Tibial artery (tissue), 4 donors: Measurements from ENCODE around the gene APH1A.
"Not testable (repeated sequence)": the region's sequence is repeated elsewhere in the genome, so short reads cannot be mapped to it uniquely, and the experiment has no call there.

Experiments used
- DNase-seq, 2 donors: peaks; one replicate each; pipeline ENCODE4 v3.0.0-alpha.2; 2019
- H3K27ac ChIP-seq, 2 donors: fragments of 200-600 bp; sonication (generic) in 1 of 2; 1 replicate in 1 of 2; 2 replicates in 1 of 2; pipeline ENCODE4 v1.5.1; 2018 to 2019; ENCODE audit warnings: mild to moderate bottlenecking in 1 of 2
- H3K27me3 ChIP-seq, 2 donors: fragments of 200-600 bp; sonication (generic) in 1 of 2; one replicate each; pipeline versions ENCODE4 v1.5.1 to v1.6.0; 2016 to 2019
- H3K36me3 ChIP-seq, 3 donors: fragments of 200-600 bp; sonication (generic) in 2 of 3; one replicate each; pipeline ENCODE4 v1.5.1; 2016 to 2019; ENCODE audit warnings: mild to moderate bottlenecking in 2 of 3
- H3K4me1 ChIP-seq, 4 donors: fragments of 200-600 bp; sonication (generic) in 2 of 4; 1 replicate in 3 of 4; 2 replicates in 1 of 4; pipeline ENCODE4 v1.5.1; 2016 to 2019
- H3K4me3 ChIP-seq, 2 donors: fragments of 200-600 bp; sonication (generic) in 1 of 2; 1 replicate in 1 of 2; 2 replicates in 1 of 2; pipeline ENCODE4 v1.5.1; 2018 to 2019; ENCODE audit warnings: mild to moderate bottlenecking in 2 of 2
- H3K9me3 ChIP-seq, 3 donors: fragments of 200-600 bp; sonication (generic) in 1 of 3; one replicate each; pipeline ENCODE4 v1.5.1; 2016 to 2019
- CTCF ChIP-seq, 2 experiments: fragments of 200-600 bp in 1 of 2; fragments of 450-650 bp in 1 of 2; IDR thresholded peaks; one replicate each; pipeline ENCODE4 v1.5.1; 2017 to 2019; ENCODE audit warnings: antibody characterized with exemption in 2 of 2, mild to moderate bottlenecking in 1 of 2, moderate library complexity in 1 of 2
- intact Hi-C: fragments of 100-400 bp; cut with DNase I; formaldehyde crosslinking; loops from one replicate; pipeline ENCODE4 v1.15.0; 2023; ENCODE audit warnings: low total_unique reads

APH1A gene

GRCh38 chr1:150227228-150227627 is 41.6 kb downstream of the APH1A start:
- DNase-seq: no peak
- H3K9me3 ChIP-seq: no peaks in the 10 kb centered on the region
- peaks cover 27 to 78% (median 46%) of the 10 kb centered on the region in 3 donors for H3K36me3 ChIP-seq

GRCh38 chr1:150226486-150226885 is 42.3 kb downstream of the APH1A start:
- Histone ChIP-seq H3K27ac (no peak overlapping the region), H3K4me3 (no peak overlapping the region), H3K27me3 (no peaks in the 10 kb centered on the region), H3K4me1 (no peaks in the 10 kb centered on the region), H3K9me3 (no peaks in the 10 kb centered on the region), H3K36me3 (peaks cover 27 to 84% (median 46%) of the 10 kb centered on the region in 3 donors)
- no peak for TF ChIP-seq CTCF (IDR thresholded peaks at IDR 0.05)
- DNase-seq: no peak
- intact Hi-C loops: no loop called here

More at GRCh38 chr1:150227228-150227627, 41.6 kb downstream of the APH1A start:
- intact Hi-C loops: no loop called here
- H3K27me3 ChIP-seq: no peaks in the 10 kb centered on the region
- no peak overlapping the region for H3K27ac ChIP-seq
- no peak for TF ChIP-seq CTCF (IDR thresholded peaks at IDR 0.05)
- H3K4me1 ChIP-seq: no peaks in the 10 kb centered on the region
- no peak overlapping the region for H3K4me3 ChIP-seq

GRCh38 chr1:150225546-150225945 is 43.3 kb downstream of the APH1A start:
- Histone ChIP-seq H3K27ac (no peak overlapping the region), H3K36me3 (peaks cover 27 to 86% (median 46%) of the 10 kb centered on the region in 3 donors), H3K4me3 (no peak overlapping the region), H3K4me1 (no peaks in the 10 kb centered on the region), H3K9me3 (no peaks in the 10 kb centered on the region), H3K27me3 (no peaks in the 10 kb centered on the region)
- no peak for DNase-seq
- TF ChIP-seq CTCF (IDR thresholded peaks at IDR 0.05): no peak
- intact Hi-C loops: no loop called here

GRCh38 chr1:150224983-150225382 is 43.8 kb downstream of the APH1A start:
- H3K9me3 ChIP-seq: no peaks in the 10 kb centered on the region
- no peak overlapping the region for H3K27ac ChIP-seq
- no peak overlapping the region for H3K4me3 ChIP-seq
- peaks cover 27 to 83% (median 44%) of the 10 kb centered on the region in 3 donors for H3K36me3 ChIP-seq
- intact Hi-C loops: no loop called here
- TF ChIP-seq CTCF (IDR thresholded peaks at IDR 0.05): no peak
- no peak for DNase-seq
- H3K27me3 ChIP-seq: no peaks in the 10 kb centered on the region
- H3K4me1 ChIP-seq: no peaks in the 10 kb centered on the region

GRCh38 chr1:150221552-150221951 is 47.3 kb downstream of the APH1A start:
- H3K27ac ChIP-seq: no peak overlapping the region
- H3K4me3 ChIP-seq: no peak overlapping the region
- H3K4me1 ChIP-seq: no peaks in the 10 kb centered on the region
- H3K36me3 ChIP-seq: peaks cover 19 to 64% (median 27%) of the 10 kb centered on the region in 3 donors
- no peaks in the 10 kb centered on the region for H3K27me3 ChIP-seq
- no peaks in the 10 kb centered on the region for H3K9me3 ChIP-seq
- no peak for DNase-seq
- intact Hi-C loops: no loop called here
- peak; percentile 29 to 47 for TF ChIP-seq CTCF (IDR thresholded peaks at IDR 0.05)

- intact Hi-C loops: not testable (repeated sequence)
Observed at GRCh38 chr1:150215855-150216254, 53.0 kb downstream of the APH1A start.

More at GRCh38 chr1:150215855-150216254, 53.0 kb downstream of the APH1A start:
- H3K36me3 ChIP-seq: peaks cover 0 to 14% (median 0%) of the 10 kb centered on the region in 3 donors
- H3K4me1 ChIP-seq: peaks cover 0 to 11% (median 3%) of the 10 kb centered on the region in 4 donors
- not testable (repeated sequence) for H3K27me3 ChIP-seq, H3K9me3 ChIP-seq, H3K27ac ChIP-seq, H3K4me3 ChIP-seq, DNase-seq
